ENCODE measurements around the gene KCTD6. TPM values are rescaled to one million over a fixed set of nuclear protein-coding genes. Genes with fewer than 3 reads are reported as not detected.
A peak's percentile ranks its signal among the peaks of the same experiment; 100 is the strongest.

Gene KCTD6
- total RNA-seq, 1 donor from 2014 or later = 8.2 TPM

DNA sequence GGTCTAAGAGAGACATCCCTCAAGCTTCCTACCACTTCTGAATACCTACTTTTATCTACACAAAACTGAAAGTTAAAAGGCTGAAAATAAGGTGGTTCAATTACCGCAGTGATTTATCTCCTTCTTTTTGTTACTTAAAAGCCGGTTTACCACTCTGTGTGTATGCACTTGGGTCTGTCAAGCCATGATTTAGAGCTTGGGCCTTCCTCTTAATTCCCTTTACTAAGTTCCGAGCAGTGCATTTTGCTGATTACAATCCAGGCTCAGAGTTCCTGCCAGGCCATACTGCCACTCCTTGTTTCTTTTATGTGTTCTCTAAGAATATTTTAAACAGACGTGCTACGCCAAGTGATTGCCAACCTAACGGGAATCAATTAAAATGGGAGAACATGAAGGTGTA, 16.5 kb downstream of the KCTD6 start:
- no peak overlapping the region for H3K27ac ChIP-seq
- no peak for DNase-seq
- H3K27me3 ChIP-seq (ENCODE audit: low read depth) = no peaks in the 10 kb centered on the region
- TF ChIP-seq, protein P1, sequence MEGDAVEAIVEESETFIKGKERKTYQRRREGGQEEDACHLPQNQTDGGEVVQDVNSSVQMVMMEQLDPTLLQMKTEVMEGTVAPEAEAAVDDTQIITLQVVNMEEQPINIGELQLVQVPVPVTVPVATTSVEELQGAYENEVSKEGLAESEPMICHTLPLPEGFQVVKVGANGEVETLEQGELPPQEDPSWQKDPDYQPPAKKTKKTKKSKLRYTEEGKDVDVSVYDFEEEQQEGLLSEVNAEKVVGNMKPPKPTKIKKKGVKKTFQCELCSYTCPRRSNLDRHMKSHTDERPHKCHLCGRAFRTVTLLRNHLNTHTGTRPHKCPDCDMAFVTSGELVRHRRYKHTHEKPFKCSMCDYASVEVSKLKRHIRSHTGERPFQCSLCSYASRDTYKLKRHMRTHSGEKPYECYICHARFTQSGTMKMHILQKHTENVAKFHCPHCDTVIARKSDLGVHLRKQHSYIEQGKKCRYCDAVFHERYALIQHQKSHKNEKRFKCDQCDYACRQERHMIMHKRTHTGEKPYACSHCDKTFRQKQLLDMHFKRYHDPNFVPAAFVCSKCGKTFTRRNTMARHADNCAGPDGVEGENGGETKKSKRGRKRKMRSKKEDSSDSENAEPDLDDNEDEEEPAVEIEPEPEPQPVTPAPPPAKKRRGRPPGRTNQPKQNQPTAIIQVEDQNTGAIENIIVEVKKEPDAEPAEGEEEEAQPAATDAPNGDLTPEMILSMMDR (IDR thresholded peaks at IDR 0.05) = no peak
- ATAC-seq = no peak
- intact Hi-C loops (cut with DNase I) = no loop called here
- H3K4me1 ChIP-seq = no peaks in the 10 kb centered on the region
- H3K36me3 ChIP-seq = peaks cover 18% of the 10 kb centered on the region
- no peak overlapping the region for H3K4me3 ChIP-seq
- H3K9me3 ChIP-seq = no peaks in the 10 kb centered on the region

DNA sequence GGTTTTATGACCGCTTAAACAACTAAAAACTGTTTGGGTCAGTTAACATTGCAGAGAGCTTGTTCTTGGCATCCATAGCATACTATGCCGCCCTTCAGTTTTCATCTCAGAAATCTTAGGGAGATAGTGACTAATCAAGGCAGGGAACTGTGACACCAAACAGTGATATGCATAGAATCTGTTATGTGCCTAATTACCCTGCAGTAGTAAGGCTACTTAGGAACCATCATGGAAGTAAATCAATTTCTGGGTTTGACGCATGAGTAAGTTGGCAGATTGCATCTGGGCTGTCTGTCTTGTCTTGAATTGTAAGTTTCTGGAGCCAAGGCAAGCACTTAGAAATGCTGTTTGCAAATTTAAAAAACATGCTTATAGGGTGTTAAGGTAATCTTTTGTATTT, 22.5 kb downstream of the KCTD6 start:
- Histone ChIP-seq H3K4me3 (no peak overlapping the region), H3K4me1 (no peaks in the 10 kb centered on the region), H3K27ac (no peak overlapping the region), H3K9me3 (no peaks in the 10 kb centered on the region), H3K36me3 (peaks cover 27% of the 10 kb centered on the region), H3K27me3 (ENCODE audit: low read depth) (no peaks in the 10 kb centered on the region)
- no peak for DNase-seq
- TF ChIP-seq, protein P1 (IDR thresholded peaks at IDR 0.05) = no peak
- ATAC-seq = no peak
- intact Hi-C loops (cut with DNase I) = no loop called here

- H3K4me3 ChIP-seq = no peak overlapping the region
- TF ChIP-seq, protein P1 (IDR thresholded peaks at IDR 0.05) = no peak
- DNase-seq = no peak
- H3K9me3 ChIP-seq = no peaks in the 10 kb centered on the region
- no peak overlapping the region for H3K27ac ChIP-seq
- no peak for ATAC-seq
- H3K4me1 ChIP-seq = no peaks in the 10 kb centered on the region
- intact Hi-C loops (cut with DNase I) = no loop called here
- peaks cover 40% of the 10 kb centered on the region for H3K36me3 ChIP-seq
- no peaks in the 10 kb centered on the region for H3K27me3 ChIP-seq (ENCODE audit: low read depth)
Measured at GRCh38 chr3:58518291-58518789, 26.4 kb downstream of the KCTD6 start.

- no peak for DNase-seq
- no peak overlapping the region for H3K27ac ChIP-seq
- intact Hi-C loops (cut with DNase I) = no loop called here
Measured at GRCh38 chr3:58519668-58520402, 27.9 kb downstream of the KCTD6 start.

DNA sequence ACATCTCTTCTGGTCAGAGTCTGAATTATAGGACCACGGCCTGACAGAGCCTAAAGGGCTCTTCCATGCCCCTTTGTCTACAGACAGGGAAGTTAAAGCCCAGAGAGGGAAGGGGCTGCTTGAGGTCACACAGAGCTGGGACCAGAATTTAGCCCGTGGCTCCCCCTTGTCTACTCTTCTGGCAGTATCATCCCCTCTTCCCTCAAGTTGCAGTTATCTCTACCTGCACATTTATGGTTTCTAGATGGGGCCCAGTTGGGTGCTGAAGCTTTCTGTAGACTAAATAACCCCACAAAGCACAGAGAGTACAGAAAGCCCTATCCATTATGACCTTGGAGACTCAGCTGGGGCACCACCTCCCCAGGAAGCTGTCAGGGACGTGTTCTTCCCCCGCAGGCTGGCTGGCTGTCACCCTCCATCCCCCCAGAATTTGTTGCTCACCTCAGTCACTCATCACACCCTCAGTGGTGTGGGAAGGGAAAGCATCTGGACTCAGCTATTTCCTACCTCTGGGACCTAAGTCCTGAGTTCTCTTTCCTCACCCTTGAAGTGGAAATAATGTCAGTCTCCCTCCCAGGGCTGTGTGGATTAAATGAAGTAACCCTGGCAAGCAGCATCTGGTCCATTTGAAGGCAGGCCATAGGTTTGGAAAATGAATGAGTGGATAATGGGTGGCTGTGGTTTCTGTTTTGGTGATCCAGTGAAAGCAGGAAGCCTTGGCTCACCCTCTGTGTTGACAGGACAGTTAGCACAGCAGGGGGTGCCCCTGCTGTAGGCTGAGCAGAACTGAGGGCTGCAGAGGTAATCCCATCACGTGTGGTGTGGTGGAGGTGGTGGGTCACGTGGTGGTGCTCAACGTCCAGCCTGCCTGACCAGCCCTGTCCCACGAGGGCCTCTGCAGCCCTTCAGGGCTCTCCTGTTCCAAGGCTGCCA, 28.8 kb downstream of the KCTD6 start:
- intact Hi-C loops (cut with DNase I) = no loop called here
- H3K4me1 ChIP-seq = no peaks in the 10 kb centered on the region
- no peak for DNase-seq
- H3K36me3 ChIP-seq = peaks cover 37% of the 10 kb centered on the region
- TF ChIP-seq, protein P1 (IDR thresholded peaks at IDR 0.05) = no peak
- no peaks in the 10 kb centered on the region for H3K9me3 ChIP-seq
- H3K27me3 ChIP-seq (ENCODE audit: low read depth) = no peaks in the 10 kb centered on the region
- H3K4me3 ChIP-seq = no peak overlapping the region
- peak in 1 of 2 donors; percentile 7 for ATAC-seq
- no peak overlapping the region for H3K27ac ChIP-seq

More at GRCh38 chr3:58519668-58520402, 27.9 kb downstream of the KCTD6 start:
- no peaks in the 10 kb centered on the region for H3K4me1 ChIP-seq
- TF ChIP-seq, protein P1 (IDR thresholded peaks at IDR 0.05) = no peak
- no peak overlapping the region for H3K4me3 ChIP-seq
- no peak for ATAC-seq
- H3K9me3 ChIP-seq = no peaks in the 10 kb centered on the region
- peaks cover 40% of the 10 kb centered on the region for H3K36me3 ChIP-seq
- H3K27me3 ChIP-seq (ENCODE audit: low read depth) = no peaks in the 10 kb centered on the region
